Activated CD8-positive, alpha-beta T cell treated with anti-CD3 and anti-CD28 coated beads for 36 hours (primary cell): ENCODE results near the gene GDF7. TPM values are rescaled to one million over a fixed set of nuclear protein-coding genes. Genes with fewer than 3 reads are reported as not detected.

Source experiments
- ATAC-seq: fragments of 200-7000 bp; cut with Tn5 transposase; one replicate; pipeline ENCODE4 v1.10.0; 2021; ENCODE audit warnings: mild to moderate bottlenecking, moderate library complexity
- CTCF ChIA-PET: fragments of 350-600 bp; sonication (Branson Sonifier 250); formaldehyde crosslinking; loops from one replicate; lab custom pipeline; 2021; ENCODE audit warnings: antibody characterized with exemption; lab: Charles Lee
- POLR2A ChIA-PET: fragments of 350-600 bp; sonication (Branson Sonifier 250); formaldehyde crosslinking; loops from one replicate; lab custom pipeline; 2021; ENCODE audit warnings: antibody characterized with exemption; lab: Charles Lee
- DNase-seq: peaks from one replicate; pipeline ENCODE4 v3.0.0-alpha.2; 2020
- H3K27ac Mint-ChIP-seq: one replicate; pipeline ENCODE4 v1.8.0; 2021; ENCODE audit warnings: mild to moderate bottlenecking, mixed read lengths
- H3K27me3 Mint-ChIP-seq: one replicate; pipeline ENCODE4 v1.8.0; 2021; ENCODE audit warnings: mixed read lengths
- H3K36me3 Mint-ChIP-seq: one replicate; pipeline ENCODE4 v1.8.0; 2021; ENCODE audit warnings: low read depth, mixed read lengths
- H3K4me1 Mint-ChIP-seq: one replicate; pipeline ENCODE4 v1.8.0; 2021; ENCODE audit warnings: low read depth, mixed read lengths
- H3K4me3 Mint-ChIP-seq: one replicate; pipeline ENCODE4 v1.8.0; 2021; ENCODE audit warnings: mild to moderate bottlenecking, moderate library complexity, mixed read lengths
- H3K9me3 Mint-ChIP-seq: one replicate; pipeline ENCODE4 v1.8.0; 2021; ENCODE audit warnings: mixed read lengths
- intact Hi-C: fragments of 100-400 bp; cut with micrococcal nuclease; formaldehyde crosslinking; loops from one replicate; pipeline ENCODE4 v1.10.0; 2022
- total RNA-seq, 2 experiments: library from RNA; stranded (reverse); gene quantifications; one replicate each; pipeline ENCODE4 v1.2.3, GENCODE V29; 2021
- TF ChIP-seq, protein P1 (sequence below): fragments of 200-600 bp; IDR thresholded peaks from one replicate; pipeline ENCODE4 v1.8.0; 2022; ENCODE audit warnings: antibody characterized with exemption, mild to moderate bottlenecking

Gene GDF7
- total RNA-seq, 2 experiments from 2014 or later = not detected

GRCh38 chr2:20691076-20691734, 24.3 kb downstream of the GDF7 start:
- Mint-ChIP-seq H3K4me1 (no peaks in the 10 kb centered on the region), H3K36me3 (peaks cover 38% of the 10 kb centered on the region), H3K27ac (no peak overlapping the region), H3K4me3 (no peak overlapping the region), H3K9me3 (peaks cover 2% of the 10 kb centered on the region), H3K27me3 (no peaks in the 10 kb centered on the region)
- no peak for ATAC-seq
- DNase-seq = no peak
- intact Hi-C loops = no loop called here
- ChIA-PET POLR2A (no interaction called here), CTCF (interaction anchor here (0.9 kb wide), 1 partner anchor 14 kb away, joined by 4 read pairs; no protein-coding TSS in a partner anchor)
- TF ChIP-seq, protein P1, sequence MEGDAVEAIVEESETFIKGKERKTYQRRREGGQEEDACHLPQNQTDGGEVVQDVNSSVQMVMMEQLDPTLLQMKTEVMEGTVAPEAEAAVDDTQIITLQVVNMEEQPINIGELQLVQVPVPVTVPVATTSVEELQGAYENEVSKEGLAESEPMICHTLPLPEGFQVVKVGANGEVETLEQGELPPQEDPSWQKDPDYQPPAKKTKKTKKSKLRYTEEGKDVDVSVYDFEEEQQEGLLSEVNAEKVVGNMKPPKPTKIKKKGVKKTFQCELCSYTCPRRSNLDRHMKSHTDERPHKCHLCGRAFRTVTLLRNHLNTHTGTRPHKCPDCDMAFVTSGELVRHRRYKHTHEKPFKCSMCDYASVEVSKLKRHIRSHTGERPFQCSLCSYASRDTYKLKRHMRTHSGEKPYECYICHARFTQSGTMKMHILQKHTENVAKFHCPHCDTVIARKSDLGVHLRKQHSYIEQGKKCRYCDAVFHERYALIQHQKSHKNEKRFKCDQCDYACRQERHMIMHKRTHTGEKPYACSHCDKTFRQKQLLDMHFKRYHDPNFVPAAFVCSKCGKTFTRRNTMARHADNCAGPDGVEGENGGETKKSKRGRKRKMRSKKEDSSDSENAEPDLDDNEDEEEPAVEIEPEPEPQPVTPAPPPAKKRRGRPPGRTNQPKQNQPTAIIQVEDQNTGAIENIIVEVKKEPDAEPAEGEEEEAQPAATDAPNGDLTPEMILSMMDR = no peak

GRCh38 chr2:20692081-20692480, 25.1 kb downstream of the GDF7 start:
- DNase-seq (no peak), ATAC-seq (no peak)
- intact Hi-C loops = no loop called here
- ChIA-PET CTCF (interaction anchor here (0.9 to 1.8 kb wide), 2 partner anchors 15 to 271 kb away, joined by 4 read pairs; no protein-coding TSS in a partner anchor), POLR2A (no interaction called here)
- H3K9me3 Mint-ChIP-seq = peaks cover 2% of the 10 kb centered on the region
- TF ChIP-seq, protein P1 = no peak
- no peak overlapping the region for H3K27ac Mint-ChIP-seq
- no peak overlapping the region for H3K4me3 Mint-ChIP-seq
- no peaks in the 10 kb centered on the region for H3K4me1 Mint-ChIP-seq
- H3K27me3 Mint-ChIP-seq = no peaks in the 10 kb centered on the region
- H3K36me3 Mint-ChIP-seq = peaks cover 36% of the 10 kb centered on the region

GRCh38 chr2:20693317-20693716, 26.4 kb downstream of the GDF7 start:
- Mint-ChIP-seq H3K27me3 (no peaks in the 10 kb centered on the region), H3K9me3 (peaks cover 2% of the 10 kb centered on the region), H3K4me3 (no peak overlapping the region), H3K36me3 (peaks cover 27% of the 10 kb centered on the region), H3K27ac (no peak overlapping the region), H3K4me1 (no peaks in the 10 kb centered on the region)
- no peak for DNase-seq
- ATAC-seq = no peak
- TF ChIP-seq, protein P1 = no peak
- CTCF ChIA-PET = interaction anchor here (1.8 kb wide), 1 partner anchor 270 kb away, joined by 4 read pairs; no protein-coding TSS in a partner anchor
- intact Hi-C loops = no loop called here
- POLR2A ChIA-PET = interaction anchor here (0.7 kb wide), 1 partner anchor 12 kb away, joined by 3 read pairs; no protein-coding TSS in a partner anchor

- no peak for ATAC-seq
- Mint-ChIP-seq H3K36me3 (peaks cover 19% of the 10 kb centered on the region), H3K9me3 (no peaks in the 10 kb centered on the region), H3K4me1 (no peaks in the 10 kb centered on the region), H3K27me3 (no peaks in the 10 kb centered on the region), H3K4me3 (no peak overlapping the region), H3K27ac (no peak overlapping the region)
- TF ChIP-seq, protein P1 = no peak
- no peak for DNase-seq
- CTCF ChIA-PET = interaction anchor here (1.0 kb wide), 1 partner anchor 36 kb away, joined by 3 read pairs; no protein-coding TSS in a partner anchor
- POLR2A ChIA-PET = no interaction called here
- intact Hi-C loops = no loop called here
These were observed 29.4 kb downstream of the GDF7 start for GRCh38 chr2:20696366-20696765.

DNA sequence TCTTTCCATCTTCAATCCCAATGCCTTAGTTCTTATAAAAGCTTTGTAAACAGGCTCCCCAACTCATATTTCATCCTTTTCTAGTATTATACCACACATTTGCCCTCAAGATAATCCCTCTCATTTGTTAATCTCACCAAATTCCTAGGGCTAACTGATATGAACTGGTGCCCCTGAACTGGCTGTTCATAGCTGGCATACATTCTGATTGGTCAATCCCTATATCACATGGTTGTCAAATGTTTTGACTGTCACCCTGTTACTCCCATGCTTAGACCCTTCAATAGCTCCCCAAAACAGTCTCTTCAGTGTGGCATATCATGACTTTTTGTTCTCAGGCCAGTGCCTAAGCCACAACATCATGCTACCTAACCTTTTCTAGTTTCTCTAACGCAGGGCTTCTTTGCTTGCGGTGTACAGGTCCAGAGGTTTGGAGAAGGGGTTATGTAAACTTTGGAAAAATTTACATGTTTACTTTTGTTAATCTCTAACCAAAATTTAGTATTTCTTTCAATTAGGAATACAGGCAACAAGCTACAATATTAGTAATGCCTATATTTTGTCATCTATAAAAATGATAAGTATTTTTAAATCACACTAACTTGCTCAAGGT, 30.5 kb downstream of the GDF7 start:
- TF ChIP-seq, protein P1 = no peak
- no peak for DNase-seq
- ChIA-PET CTCF (interaction anchor here (1.2 kb wide), 1 partner anchor 265 kb away, joined by 3 read pairs; no protein-coding TSS in a partner anchor), POLR2A (no interaction called here)
- no peak for ATAC-seq
- Mint-ChIP-seq H3K9me3 (no peaks in the 10 kb centered on the region), H3K4me1 (no peaks in the 10 kb centered on the region), H3K27me3 (no peaks in the 10 kb centered on the region), H3K4me3 (no peak overlapping the region), H3K27ac (no peak overlapping the region), H3K36me3 (peaks cover 15% of the 10 kb centered on the region)
- intact Hi-C loops = no loop called here
